ENCODE data around the gene CMC2.

DNA sequence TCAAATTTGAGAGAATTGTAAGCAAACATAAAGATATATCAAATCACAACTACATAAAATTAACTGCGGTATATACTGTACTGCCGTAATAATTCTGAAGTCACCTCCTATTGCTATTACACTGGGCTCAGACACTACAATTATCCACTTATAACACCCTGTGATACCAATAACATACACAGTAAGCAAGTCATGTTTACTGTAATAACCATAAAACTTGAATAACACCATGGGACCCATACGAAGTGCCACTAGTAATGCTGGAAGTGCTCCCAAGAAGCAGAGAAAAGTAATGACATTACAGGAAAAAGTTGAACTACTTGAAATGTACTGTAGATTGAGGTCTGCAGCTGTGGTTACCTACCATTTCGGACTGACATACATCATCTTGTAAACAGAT lies 24.0 kb downstream of the CMC2 start:
- TF ChIP-seq POLR2A (IDR thresholded peaks at IDR 0.05; ENCODE audit: low read depth, low read length) (no peak), POLR2AphosphoS5 (IDR thresholded peaks at IDR 0.05; ENCODE audit: low read depth, low read length) (no peak), SPI1 (IDR thresholded peaks at IDR 0.05; ENCODE audit: low read depth, low read length) (no peak)

Measured in GM12891 (cell line).